Natural killer cell treated with Interleukin-12 subunit alpha and Interleukin-12 subunit beta and Interleukin-15 and Interleukin-18, amount 100 ng/mL, for 72 hours (primary cell): Measurements from ENCODE around the gene EEPD1. TPM values are rescaled to one million over a fixed set of nuclear protein-coding genes. Genes with fewer than 3 reads are reported as not detected.

Experiments
- ATAC-seq, 2 donors: fragments of 150-1000 bp; cut with Tn5 transposase in 1 of 2; sonication (Bioruptor Pico), chemical (Tn5 transposase) in 1 of 2; 2 replicates each; pipeline ENCODE4 v1.10.0; 2021
- DNase-seq: peaks from one replicate; pipeline ENCODE4 v3.0.0; 2022; ENCODE audit warnings: low spot score
- H3K27ac Mint-ChIP-seq, 2 donors: 1 replicate in 1 of 2; 2 replicates in 1 of 2; pipeline ENCODE4 v1.8.0; 2022; ENCODE audit warnings: mixed read lengths in 2 of 2, mild to moderate bottlenecking in 1 of 2, moderate library complexity in 1 of 2
- H3K27me3 Mint-ChIP-seq, 2 donors: 1 replicate in 1 of 2; 2 replicates in 1 of 2; pipeline ENCODE4 v1.8.0; 2022; ENCODE audit warnings: mixed read lengths in 2 of 2
- H3K36me3 Mint-ChIP-seq: one replicate; pipeline ENCODE4 v1.8.0; 2022; ENCODE audit warnings: mixed read lengths
- H3K4me1 Mint-ChIP-seq, 2 donors: 1 replicate in 1 of 2; 2 replicates in 1 of 2; pipeline ENCODE4 v1.8.0; 2022; ENCODE audit warnings: low read depth in 2 of 2, mixed read lengths in 2 of 2, mild to moderate bottlenecking in 1 of 2
- H3K4me3 Mint-ChIP-seq: one replicate; pipeline ENCODE4 v1.8.0; 2022; ENCODE audit warnings: mixed read lengths
- H3K9me3 Mint-ChIP-seq: 2 replicates; pipeline ENCODE4 v1.8.0; 2022; ENCODE audit warnings: mixed read lengths
- total RNA-seq, 2 donors: library from RNA; stranded (reverse); gene quantifications; one replicate each; pipeline ENCODE4 v1.2.3, GENCODE V29; 2022

EEPD1 gene
- total RNA-seq, 2 donors from 2014 or later: 0.26 to 1.5 TPM

DNA sequence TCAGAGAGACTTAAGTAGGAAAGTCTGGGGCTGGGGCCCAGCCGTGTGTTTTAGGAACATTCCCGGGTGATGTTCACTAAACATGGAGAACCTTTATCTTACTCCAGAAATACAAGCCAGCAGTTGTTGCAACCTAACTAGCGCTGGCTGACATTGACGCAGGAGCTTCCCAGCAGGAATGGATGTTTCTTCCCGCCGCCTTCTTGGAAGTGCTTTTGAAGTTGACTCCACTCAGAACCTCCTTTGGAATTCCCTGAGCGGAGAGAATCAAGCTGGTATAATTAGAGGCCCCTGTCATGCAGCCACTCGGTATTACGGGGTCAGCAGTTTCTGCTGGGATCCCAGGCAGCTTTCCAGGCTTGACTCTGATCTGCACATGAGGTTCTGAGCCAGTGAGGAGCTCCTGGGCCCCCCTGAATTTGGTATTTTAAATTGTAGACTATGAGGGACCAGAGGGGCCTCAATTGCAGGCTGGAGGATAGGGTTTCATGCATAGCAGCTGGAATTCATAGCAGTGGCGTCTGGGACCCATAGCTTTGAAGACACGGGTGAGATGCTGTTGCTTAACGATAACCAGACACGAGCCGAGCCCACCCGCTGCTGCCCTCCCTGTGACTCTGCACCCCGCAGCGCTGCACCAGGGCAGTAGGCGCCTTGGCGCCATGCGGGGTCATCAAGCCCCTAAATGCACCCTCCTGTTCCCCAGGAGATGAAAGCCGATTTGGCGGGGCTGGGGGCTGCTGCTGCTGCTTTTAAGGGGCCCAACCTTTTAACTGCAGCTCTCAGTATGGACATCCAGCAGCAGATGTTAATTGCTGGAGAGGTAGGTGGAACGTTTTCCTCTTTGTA, 61.8 kb downstream of the EEPD1 start:
- Mint-ChIP-seq H3K4me1 (no peaks in the 10 kb centered on the region), H3K27ac (no peak overlapping the region), H3K27me3 (peaks cover 7 to 26% of the 10 kb centered on the region in 2 donors), H3K36me3 (no peaks in the 10 kb centered on the region), H3K9me3 (no peaks in the 10 kb centered on the region), H3K4me3 (no peak overlapping the region)
- DNase-seq: no peak
- ATAC-seq: no peak

DNA sequence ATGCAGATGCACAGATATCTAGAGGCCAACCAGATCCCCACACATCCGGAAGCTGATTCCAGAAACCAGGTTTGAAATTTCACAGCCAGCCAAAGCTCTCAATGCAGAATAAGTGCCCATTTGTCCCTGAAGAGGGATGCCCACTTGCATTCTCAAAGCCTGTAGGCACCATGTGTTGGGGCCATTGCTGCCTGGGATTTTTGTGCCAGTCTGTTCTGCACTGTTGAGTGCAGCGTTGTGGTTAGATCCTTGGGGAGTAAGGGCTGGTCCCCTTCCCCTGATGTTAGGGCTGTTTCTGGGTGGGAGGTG, 62.4 kb downstream of the EEPD1 start:
- ATAC-seq (no peak), DNase-seq (no peak)
- H3K36me3 Mint-ChIP-seq: no peaks in the 10 kb centered on the region
- H3K9me3 Mint-ChIP-seq: no peaks in the 10 kb centered on the region
- no peaks in the 10 kb centered on the region for H3K4me1 Mint-ChIP-seq
- H3K27me3 Mint-ChIP-seq: peaks cover 9 to 30% of the 10 kb centered on the region in 2 donors
- H3K4me3 Mint-ChIP-seq: no peak overlapping the region
- H3K27ac Mint-ChIP-seq: no peak overlapping the region

DNA sequence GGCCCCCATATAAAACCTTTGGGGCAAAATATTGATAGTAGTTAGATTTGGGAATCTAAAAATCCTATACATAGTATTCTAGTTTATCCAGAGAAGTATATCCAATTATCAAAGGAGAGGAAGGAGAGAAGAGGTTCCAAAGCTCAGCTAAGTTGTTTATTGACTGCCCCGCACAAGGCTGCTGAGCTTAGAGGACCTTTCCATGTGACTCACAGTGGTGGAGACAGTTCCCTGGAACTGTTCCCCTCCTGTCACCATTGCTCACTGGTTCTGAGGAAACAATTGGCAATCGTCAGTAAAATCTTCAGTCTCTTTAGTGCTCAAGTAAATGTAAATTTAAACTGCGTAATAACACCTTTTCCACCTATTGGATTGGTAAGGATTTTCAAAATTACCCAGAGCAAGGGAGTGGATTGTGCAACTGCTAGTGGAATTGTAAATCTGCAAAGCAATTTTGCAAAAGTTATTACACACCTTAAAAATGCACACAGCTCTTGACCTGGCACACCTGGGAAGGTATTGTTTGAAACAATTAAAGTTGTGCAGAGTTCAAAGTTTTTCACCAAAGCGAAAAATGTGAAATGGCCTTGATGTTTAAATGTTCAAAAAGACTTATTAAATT, 63.1 kb downstream of the EEPD1 start:
- Mint-ChIP-seq H3K4me1 (no peaks in the 10 kb centered on the region), H3K27ac (no peak overlapping the region), H3K27me3 (peaks cover 7 to 22% of the 10 kb centered on the region in 2 donors), H3K9me3 (no peaks in the 10 kb centered on the region), H3K4me3 (no peak overlapping the region), H3K36me3 (no peaks in the 10 kb centered on the region)
- ATAC-seq (no peak), DNase-seq (no peak)

DNA sequence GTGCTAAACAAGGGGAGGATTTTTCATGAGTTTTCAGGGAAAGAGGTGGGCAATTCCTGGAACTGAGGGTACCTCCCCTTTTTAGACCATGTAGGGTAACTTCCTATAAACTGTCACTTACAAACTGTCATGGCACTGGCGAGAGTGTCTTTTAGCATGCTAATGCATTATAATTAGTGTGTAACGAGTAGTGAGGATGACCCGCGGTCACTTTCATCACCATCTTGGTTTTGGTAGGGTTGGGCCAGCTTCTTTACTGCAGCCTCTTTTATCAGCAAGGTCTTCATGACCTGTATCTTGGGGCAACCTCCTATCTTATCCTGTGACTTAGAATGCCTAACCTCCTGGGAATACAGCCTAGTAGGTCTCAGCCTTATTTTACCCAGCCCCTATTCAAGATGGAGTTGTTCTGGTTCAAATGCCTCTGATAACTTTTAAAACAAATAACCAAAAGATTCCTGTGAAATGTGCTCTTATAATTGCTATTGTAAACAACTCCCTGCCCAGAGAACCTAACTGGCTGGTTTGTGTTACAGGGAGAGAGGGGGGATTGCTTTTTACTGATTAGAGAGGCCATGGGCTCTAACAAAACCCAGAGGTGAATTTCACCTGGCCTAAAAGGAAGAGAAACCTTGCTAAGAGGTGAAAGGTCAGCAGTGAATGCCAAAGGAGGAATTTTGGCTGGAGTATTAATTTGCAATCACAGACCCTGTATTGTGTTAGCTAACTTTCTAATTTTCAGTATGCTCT, 64.3 kb downstream of the EEPD1 start:
- DNase-seq (no peak), ATAC-seq (no peak)
- H3K27ac Mint-ChIP-seq: no peak overlapping the region
- no peak overlapping the region for H3K4me3 Mint-ChIP-seq
- H3K4me1 Mint-ChIP-seq: no peaks in the 10 kb centered on the region
- H3K27me3 Mint-ChIP-seq: peaks cover 7 to 20% of the 10 kb centered on the region in 2 donors
- H3K9me3 Mint-ChIP-seq: no peaks in the 10 kb centered on the region
- no peaks in the 10 kb centered on the region for H3K36me3 Mint-ChIP-seq

DNA sequence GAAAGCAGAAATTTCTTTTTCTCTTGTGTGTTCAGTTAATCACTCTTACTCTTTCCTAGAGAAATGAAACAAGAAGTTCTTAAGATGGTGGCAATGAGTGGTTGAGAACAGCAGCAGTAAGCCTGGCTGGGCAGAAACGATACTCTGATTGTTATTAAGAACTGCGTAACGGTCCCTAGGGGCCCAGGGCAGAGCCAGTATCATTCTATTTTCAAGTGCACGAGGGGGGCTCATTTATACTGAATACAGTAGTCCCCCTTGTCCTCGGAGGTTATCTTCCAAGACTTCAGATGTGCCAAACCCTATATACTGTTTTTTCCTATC, 64.9 kb downstream of the EEPD1 start:
- H3K4me3 Mint-ChIP-seq: no peak overlapping the region
- DNase-seq (no peak), ATAC-seq (no peak)
- H3K4me1 Mint-ChIP-seq: no peaks in the 10 kb centered on the region
- no peaks in the 10 kb centered on the region for H3K36me3 Mint-ChIP-seq
- no peaks in the 10 kb centered on the region for H3K9me3 Mint-ChIP-seq
- H3K27ac Mint-ChIP-seq: no peak overlapping the region
- H3K27me3 Mint-ChIP-seq: peaks cover 7 to 20% of the 10 kb centered on the region in 2 donors

DNA sequence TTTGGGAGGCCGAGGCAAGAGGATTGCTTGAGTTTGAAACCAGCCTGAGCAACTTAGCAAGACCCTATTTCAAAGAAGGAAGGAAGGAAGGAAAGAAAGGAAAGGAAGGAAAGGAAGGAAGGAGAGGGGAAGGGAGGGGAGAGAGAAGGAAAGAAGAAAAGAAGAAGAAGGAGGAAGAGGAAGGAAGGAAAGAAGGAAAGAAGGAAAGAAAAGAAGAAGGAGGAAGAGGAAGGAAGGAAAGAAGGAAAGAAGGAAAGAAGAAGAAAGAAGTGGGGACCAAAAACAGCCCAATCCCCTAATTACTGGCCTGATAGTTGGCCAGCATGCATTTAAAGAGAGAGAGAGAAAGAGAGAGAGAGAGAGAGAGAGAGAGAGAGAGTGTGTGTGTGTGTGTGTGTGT, 66.4 kb downstream of the EEPD1 start:
- no peaks in the 10 kb centered on the region for H3K36me3 Mint-ChIP-seq

DNA sequence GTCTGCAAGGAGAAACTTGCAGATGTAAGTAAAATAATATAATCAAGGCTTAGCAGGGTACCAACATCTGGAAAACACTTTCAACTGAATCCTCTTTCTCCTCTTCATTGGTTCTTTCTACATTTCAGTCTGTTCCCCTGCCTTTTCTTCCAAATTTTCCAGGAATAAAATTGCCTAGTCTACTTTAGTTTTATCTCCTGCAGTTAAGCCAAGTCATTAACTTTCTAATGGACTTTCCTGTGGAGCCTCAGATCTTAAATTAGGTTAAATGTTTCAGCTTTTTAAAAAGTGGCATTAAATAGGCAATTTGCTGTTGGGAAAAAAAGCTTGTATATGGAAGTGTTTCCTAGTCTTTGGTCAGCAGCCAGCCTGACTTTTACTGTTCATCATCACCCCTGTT, 70.8 kb downstream of the EEPD1 start:
- ATAC-seq (no peak), DNase-seq (no peak)
- Mint-ChIP-seq H3K4me3 (no peak overlapping the region), H3K36me3 (no peaks in the 10 kb centered on the region), H3K9me3 (no peaks in the 10 kb centered on the region), H3K27ac (no peak overlapping the region), H3K4me1 (no peaks in the 10 kb centered on the region), H3K27me3 (peaks cover 9 to 25% of the 10 kb centered on the region in 2 donors)

More for the DNA sequence above, 66.4 kb downstream of the EEPD1 start:
- ATAC-seq (no peak), DNase-seq (no peak)
- no peaks in the 10 kb centered on the region for H3K9me3 Mint-ChIP-seq
- no peak overlapping the region for H3K4me3 Mint-ChIP-seq
- no peaks in the 10 kb centered on the region for H3K4me1 Mint-ChIP-seq
- no peak overlapping the region for H3K27ac Mint-ChIP-seq
- H3K27me3 Mint-ChIP-seq: peaks cover 8 to 21% of the 10 kb centered on the region in 2 donors

DNA sequence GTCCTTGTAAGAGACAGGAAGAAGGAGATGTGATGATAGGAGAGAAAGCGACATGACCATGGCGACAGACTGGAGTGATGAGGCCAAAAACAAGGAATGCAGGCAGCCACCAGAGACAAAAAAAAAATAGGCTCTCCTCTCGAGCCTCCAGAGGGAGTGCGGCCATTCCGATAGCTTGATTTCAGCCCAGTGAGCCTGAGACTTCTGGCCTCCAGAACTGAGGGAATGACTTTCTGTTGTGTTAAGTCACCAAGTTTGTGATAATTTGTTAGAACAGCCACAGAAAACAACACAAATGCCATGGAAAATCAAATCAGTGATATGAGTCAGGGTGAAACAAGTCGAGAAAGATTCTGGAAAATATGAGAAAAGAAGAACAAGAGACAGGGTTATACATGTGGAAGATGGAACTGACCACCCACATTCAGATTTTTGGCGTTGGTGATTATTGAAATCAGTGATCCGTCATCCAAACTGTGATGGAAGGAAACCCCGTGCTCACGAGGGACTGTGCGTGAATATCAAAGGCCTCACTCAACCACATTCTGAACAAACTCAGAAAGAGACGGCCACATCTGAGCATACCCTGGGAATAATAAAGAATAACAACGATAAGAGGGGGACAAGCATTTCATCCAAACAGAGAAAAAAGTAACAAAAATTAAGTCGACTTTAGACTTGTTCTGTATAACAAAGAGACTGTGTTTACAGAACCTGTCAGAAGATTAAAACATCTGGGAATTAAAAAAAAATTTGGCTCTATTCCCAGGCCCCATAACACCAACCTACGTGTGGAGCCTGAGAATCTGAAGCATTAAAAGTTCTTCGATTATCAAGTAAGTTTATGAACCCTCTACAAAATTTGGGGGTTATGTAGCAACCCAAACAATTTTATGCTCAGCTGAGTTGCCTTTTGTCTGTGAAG, 72.1 kb downstream of the EEPD1 start:
- no peak for ATAC-seq
- Mint-ChIP-seq H3K27ac (no peak overlapping the region), H3K4me1 (no peaks in the 10 kb centered on the region), H3K9me3 (no peaks in the 10 kb centered on the region), H3K4me3 (no peak overlapping the region), H3K27me3 (peaks cover 6 to 11% of the 10 kb centered on the region in 2 donors), H3K36me3 (no peaks in the 10 kb centered on the region)
- no peak for DNase-seq

DNA sequence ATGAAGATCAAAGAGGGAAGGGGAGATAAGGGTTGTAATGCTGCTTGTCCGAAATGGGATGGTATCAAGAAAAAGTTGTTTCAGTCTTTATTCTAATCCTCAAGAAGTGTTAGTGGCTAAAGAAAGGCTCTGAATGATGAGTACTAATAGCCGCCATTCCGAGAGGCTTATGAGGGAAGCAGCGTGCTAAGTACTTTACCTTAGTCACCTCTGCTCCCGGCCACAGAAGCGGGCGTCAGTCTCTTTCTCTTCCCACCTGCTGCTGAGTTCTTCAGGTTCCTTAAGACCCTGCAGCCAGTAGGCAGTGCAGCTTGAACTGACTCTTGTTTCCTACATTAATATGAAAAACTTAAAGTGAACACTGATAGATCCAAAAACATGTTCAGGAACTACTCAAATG, 73.1 kb downstream of the EEPD1 start:
- no peak overlapping the region for H3K4me3 Mint-ChIP-seq
- H3K27me3 Mint-ChIP-seq: peaks cover 6 to 11% of the 10 kb centered on the region in 2 donors
- H3K27ac Mint-ChIP-seq: no peak overlapping the region
- no peaks in the 10 kb centered on the region for H3K36me3 Mint-ChIP-seq
- no peaks in the 10 kb centered on the region for H3K9me3 Mint-ChIP-seq
- H3K4me1 Mint-ChIP-seq: no peaks in the 10 kb centered on the region
- ATAC-seq: no peak
- DNase-seq: no peak

DNA sequence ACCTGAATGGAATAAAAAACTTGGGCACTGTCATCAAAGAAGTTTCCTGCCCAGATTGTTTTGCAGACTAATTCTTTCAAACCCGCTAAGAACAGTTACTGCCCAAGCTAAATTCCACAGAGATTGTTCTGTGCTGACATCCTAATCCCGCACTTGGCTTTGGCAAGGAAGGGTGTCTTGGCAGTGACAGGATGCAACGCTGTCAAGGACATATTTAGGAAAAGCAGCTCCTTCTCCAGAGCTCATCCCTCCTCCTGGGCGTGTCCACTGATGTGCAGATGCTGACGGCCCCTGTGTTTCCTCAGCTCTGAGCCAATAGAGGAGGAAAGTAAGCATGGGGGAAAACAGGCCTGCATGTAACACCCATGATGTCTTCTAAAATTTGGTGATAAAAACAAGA, 74.2 kb downstream of the EEPD1 start:
- Mint-ChIP-seq H3K36me3 (no peaks in the 10 kb centered on the region), H3K4me1 (no peaks in the 10 kb centered on the region), H3K4me3 (no peak overlapping the region), H3K27ac (no peak overlapping the region), H3K27me3 (peaks cover 6 to 11% of the 10 kb centered on the region in 2 donors), H3K9me3 (no peaks in the 10 kb centered on the region)
- ATAC-seq (no peak), DNase-seq (no peak)

DNA sequence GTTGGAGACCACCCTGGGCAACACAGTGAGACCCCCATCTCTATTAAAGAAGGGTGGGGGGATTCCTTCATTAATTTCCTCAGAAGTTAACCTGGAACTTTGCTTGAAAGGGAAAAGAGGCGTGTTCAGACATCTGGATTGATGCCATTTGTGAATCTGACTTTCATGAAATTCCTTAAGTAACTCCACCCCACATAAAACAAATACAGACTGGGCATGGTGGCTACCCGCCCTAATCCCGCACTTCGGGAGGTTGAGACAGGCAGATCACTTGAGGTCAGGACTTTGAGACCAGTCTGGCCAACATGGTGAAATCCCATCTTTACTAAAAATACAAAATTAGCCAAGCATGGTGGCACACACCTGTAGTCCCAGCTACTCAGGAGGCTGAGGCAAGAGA, 75.0 kb downstream of the EEPD1 start:
- no peak for ATAC-seq
- no peaks in the 10 kb centered on the region for H3K4me1 Mint-ChIP-seq
- H3K27me3 Mint-ChIP-seq: peaks cover 6 to 11% of the 10 kb centered on the region in 2 donors
- H3K4me3 Mint-ChIP-seq: no peak overlapping the region
- H3K27ac Mint-ChIP-seq: no peak overlapping the region
- H3K9me3 Mint-ChIP-seq: no peaks in the 10 kb centered on the region
- H3K36me3 Mint-ChIP-seq: no peaks in the 10 kb centered on the region
- DNase-seq: no peak

DNA sequence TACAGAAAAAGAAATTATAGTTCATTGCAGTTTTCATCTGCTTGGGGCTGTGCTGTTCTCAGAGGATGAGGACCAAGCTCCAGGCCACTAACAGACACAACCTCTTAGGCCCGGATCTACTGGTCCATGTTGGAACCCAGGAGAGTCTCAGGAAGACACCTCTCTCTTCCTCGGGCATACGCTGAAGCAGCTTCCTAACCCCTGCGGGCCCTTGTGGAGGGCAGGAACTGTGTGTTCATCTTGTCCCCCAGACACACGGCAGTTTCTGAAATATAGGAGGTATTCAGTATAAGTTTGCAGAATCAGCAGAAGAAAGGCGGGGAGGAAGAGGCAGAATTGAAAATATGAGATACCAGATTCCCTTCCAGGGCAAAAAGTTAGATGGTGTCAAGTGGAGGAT, 78.4 kb downstream of the EEPD1 start:
- no peak overlapping the region for H3K27ac Mint-ChIP-seq

DNA sequence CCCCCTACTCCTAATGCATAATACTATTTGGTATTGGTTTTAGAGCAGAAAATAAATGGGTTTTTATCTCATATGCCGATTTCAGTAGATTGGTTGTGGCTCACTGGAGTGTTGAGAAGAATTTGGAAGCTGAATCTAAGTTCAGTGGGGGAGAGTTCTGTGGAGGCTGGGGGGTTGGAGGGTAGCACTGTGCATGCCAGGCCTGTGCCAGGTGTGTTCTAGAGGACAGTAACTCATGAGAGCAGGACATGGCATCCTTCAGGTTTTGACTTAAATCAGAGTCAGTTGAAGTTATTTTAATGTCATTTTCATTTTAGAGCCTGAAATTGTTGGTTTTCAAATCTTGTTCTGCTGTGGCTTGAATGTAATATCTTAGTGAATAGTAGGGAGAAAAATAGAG, 79.5 kb downstream of the EEPD1 start:
- Mint-ChIP-seq H3K9me3 (no peaks in the 10 kb centered on the region), H3K27me3 (no peaks in the 10 kb centered on the region), H3K27ac (no peak overlapping the region), H3K4me1 (no peaks in the 10 kb centered on the region), H3K4me3 (no peak overlapping the region), H3K36me3 (no peaks in the 10 kb centered on the region)
- DNase-seq: no peak
- no peak for ATAC-seq

More for the DNA sequence above, 78.4 kb downstream of the EEPD1 start:
- DNase-seq (no peak), ATAC-seq (no peak)
- Mint-ChIP-seq H3K9me3 (no peaks in the 10 kb centered on the region), H3K27me3 (no peaks in the 10 kb centered on the region), H3K36me3 (no peaks in the 10 kb centered on the region), H3K4me1 (no peaks in the 10 kb centered on the region), H3K4me3 (no peak overlapping the region)
